ENCODE results near the gene STARD5. TPM values are rescaled to one million over a fixed set of nuclear protein-coding genes. Genes with fewer than 3 reads are reported as not detected.

Gene STARD5
- total RNA-seq, 2 donors from 2014 or later: 7.3 to 14.9 TPM

- ATAC-seq (ENCODE audit: insufficient number of reproducible peaks, low FRiP score, low read depth) (no peak), DNase-seq (ENCODE audit: low spot score) (no peak)
- no peak for TF ChIP-seq CTCF (IDR thresholded peaks at IDR 0.05)
- Histone ChIP-seq H3K4me1 (ENCODE audit: control insufficient read depth in 1 of 2, low read depth in 2 of 2) (peaks cover 3 to 15% of the 10 kb centered on the region in 2 donors), H3K27ac (no peak overlapping the region), H3K36me3 (no peaks in the 10 kb centered on the region), H3K9me3 (no peaks in the 10 kb centered on the region), H3K27me3 (replicated peaks; ENCODE audit: insufficient read depth) (no peaks in the 10 kb centered on the region), H3K4me3 (no peak overlapping the region)
Observed at GRCh38 chr15:81293728-81294515, 30.0 kb downstream of the STARD5 start.

- TF ChIP-seq CTCF (IDR thresholded peaks at IDR 0.05): no peak
- ATAC-seq (ENCODE audit: insufficient number of reproducible peaks, low FRiP score, low read depth) (no peak), DNase-seq (ENCODE audit: low spot score) (no peak)
- no peaks in the 10 kb centered on the region for H3K27me3 ChIP-seq (replicated peaks; ENCODE audit: insufficient read depth)
- H3K9me3 ChIP-seq: no peaks in the 10 kb centered on the region
- H3K4me3 ChIP-seq: no peak overlapping the region
- peaks cover 3 to 14% of the 10 kb centered on the region in 2 donors for H3K4me1 ChIP-seq (ENCODE audit: control insufficient read depth in 1 of 2, low read depth in 2 of 2)
- H3K36me3 ChIP-seq: no peaks in the 10 kb centered on the region
- no peak overlapping the region for H3K27ac ChIP-seq
Observed at GRCh38 chr15:81292523-81293001, 31.4 kb downstream of the STARD5 start.

GRCh38 chr15:81291916-81292522 lies 31.9 kb downstream of the STARD5 start:
- ATAC-seq (ENCODE audit: insufficient number of reproducible peaks, low FRiP score, low read depth) (no peak), DNase-seq (ENCODE audit: low spot score) (no peak)
- no peak for TF ChIP-seq CTCF (IDR thresholded peaks at IDR 0.05)
- no peaks in the 10 kb centered on the region for H3K36me3 ChIP-seq
- no peak overlapping the region for H3K4me3 ChIP-seq
- no peaks in the 10 kb centered on the region for H3K27me3 ChIP-seq (replicated peaks; ENCODE audit: insufficient read depth)
- no peaks in the 10 kb centered on the region for H3K9me3 ChIP-seq
- no peak overlapping the region for H3K27ac ChIP-seq
- H3K4me1 ChIP-seq (ENCODE audit: control insufficient read depth in 1 of 2, low read depth in 2 of 2): peaks cover under 1 to 9% of the 10 kb centered on the region in 2 donors

GRCh38 chr15:81289910-81290309 lies 34.0 kb downstream of the STARD5 start:
- no peaks in the 10 kb centered on the region for H3K9me3 ChIP-seq
- H3K27me3 ChIP-seq (replicated peaks; ENCODE audit: insufficient read depth): no peaks in the 10 kb centered on the region
- no peaks in the 10 kb centered on the region for H3K4me1 ChIP-seq (ENCODE audit: control insufficient read depth in 1 of 2, low read depth in 2 of 2)
- TF ChIP-seq CTCF (IDR thresholded peaks at IDR 0.05): no peak
- no peak for DNase-seq (ENCODE audit: low spot score)
- no peak overlapping the region for H3K4me3 ChIP-seq
- H3K36me3 ChIP-seq: no peaks in the 10 kb centered on the region
- ATAC-seq (ENCODE audit: insufficient number of reproducible peaks, low FRiP score, low read depth): no peak
- H3K27ac ChIP-seq: no peak overlapping the region

GRCh38 chr15:81288616-81289015 lies 35.3 kb downstream of the STARD5 start:
- ATAC-seq (ENCODE audit: insufficient number of reproducible peaks, low FRiP score, low read depth): no peak
- Histone ChIP-seq H3K36me3 (no peaks in the 10 kb centered on the region), H3K27me3 (replicated peaks; ENCODE audit: insufficient read depth) (no peaks in the 10 kb centered on the region)

More at GRCh38 chr15:81288616-81289015, 35.3 kb downstream of the STARD5 start:
- Histone ChIP-seq H3K9me3 (no peaks in the 10 kb centered on the region), H3K27ac (no peak overlapping the region), H3K4me3 (no peak overlapping the region), H3K4me1 (ENCODE audit: control insufficient read depth in 1 of 2, low read depth in 2 of 2) (no peaks in the 10 kb centered on the region)
- no peak for TF ChIP-seq CTCF (IDR thresholded peaks at IDR 0.05)
- no peak for DNase-seq (ENCODE audit: low spot score)

Measured in thoracic aorta (tissue), 2 donors.